Activated naive CD4-positive, alpha-beta T cell treated with anti-CD3 and anti-CD28 coated beads, Interleukin-2, amount 50 U/mL, for 72 hours (primary cell): Measurements from ENCODE around the gene TPBG. TPM values are rescaled to one million over a fixed set of nuclear protein-coding genes. Genes with fewer than 3 reads are reported as not detected.

Experiments
- ATAC-seq, 2 donors: fragments of 150-1000 bp; cut with Tn5 transposase; 2 replicates each; pipeline ENCODE4 v1.10.0; 2021; ENCODE audit warnings: mild to moderate bottlenecking in 2 of 2, moderate library complexity in 2 of 2
- DNase-seq, 2 donors: peaks; one replicate each; pipeline ENCODE4 v3.0.0; 2021 to 2022; ENCODE audit warnings: low spot score in 2 of 2
- H3K27ac Mint-ChIP-seq, 2 donors: one replicate each; pipeline ENCODE4 v1.8.0; 2022; ENCODE audit warnings: mild to moderate bottlenecking in 2 of 2, mixed read lengths in 2 of 2
- H3K36me3 Mint-ChIP-seq, 2 donors: one replicate each; pipeline ENCODE4 v1.8.0; 2022; ENCODE audit warnings: mixed read lengths in 2 of 2
- H3K9me3 Mint-ChIP-seq, 2 donors: one replicate each; pipeline ENCODE4 v1.8.0; 2022; ENCODE audit warnings: mixed read lengths in 2 of 2
- total RNA-seq, 2 donors: library from RNA; stranded (reverse); gene quantifications; one replicate each; pipeline ENCODE4 v1.2.3, GENCODE V29; 2022

TPBG gene, protein sequence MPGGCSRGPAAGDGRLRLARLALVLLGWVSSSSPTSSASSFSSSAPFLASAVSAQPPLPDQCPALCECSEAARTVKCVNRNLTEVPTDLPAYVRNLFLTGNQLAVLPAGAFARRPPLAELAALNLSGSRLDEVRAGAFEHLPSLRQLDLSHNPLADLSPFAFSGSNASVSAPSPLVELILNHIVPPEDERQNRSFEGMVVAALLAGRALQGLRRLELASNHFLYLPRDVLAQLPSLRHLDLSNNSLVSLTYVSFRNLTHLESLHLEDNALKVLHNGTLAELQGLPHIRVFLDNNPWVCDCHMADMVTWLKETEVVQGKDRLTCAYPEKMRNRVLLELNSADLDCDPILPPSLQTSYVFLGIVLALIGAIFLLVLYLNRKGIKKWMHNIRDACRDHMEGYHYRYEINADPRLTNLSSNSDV
- total RNA-seq: under 1 TPM; 0.10 to 0.14 TPM

DNA sequence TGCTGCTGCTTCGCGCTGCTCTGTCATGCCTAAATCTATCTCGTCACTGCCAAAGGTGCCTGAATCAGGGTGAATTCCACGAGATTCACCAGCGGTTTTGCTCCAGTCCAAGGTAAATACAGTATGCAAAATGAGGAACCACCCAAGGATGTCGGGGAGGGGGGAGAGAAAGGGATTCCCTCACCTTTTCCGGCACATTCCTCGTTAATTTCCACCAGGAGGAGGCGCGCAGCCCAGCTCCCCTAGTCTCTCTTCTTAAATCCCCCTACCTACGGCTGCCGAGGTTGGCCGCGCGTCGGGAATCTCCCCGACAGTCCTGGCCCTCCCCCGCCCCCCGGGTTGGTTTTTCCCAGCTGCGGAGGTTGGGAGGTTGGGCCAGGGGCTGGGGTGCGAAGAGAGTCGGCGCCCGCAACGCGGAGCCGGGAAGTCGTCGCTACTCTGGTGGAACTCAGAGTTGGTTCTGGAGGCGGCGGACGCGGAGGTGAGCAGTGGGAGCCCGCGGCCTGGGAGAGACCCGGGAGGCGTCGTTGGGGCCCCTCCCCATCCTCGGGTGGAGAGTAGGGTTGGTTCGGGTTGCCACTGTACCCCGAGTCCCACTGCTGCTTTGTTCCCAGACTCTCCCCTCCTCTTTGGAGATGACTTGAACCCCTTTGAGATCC is at the start of gene TPBG:
TSS of gene TPBG (plus strand) at position 390 of the 659 bp plus-strand sequence. CDS start 1,145 bp downstream, outside the sequence.
- ATAC-seq: peak; percentile 55 to 62

DNA sequence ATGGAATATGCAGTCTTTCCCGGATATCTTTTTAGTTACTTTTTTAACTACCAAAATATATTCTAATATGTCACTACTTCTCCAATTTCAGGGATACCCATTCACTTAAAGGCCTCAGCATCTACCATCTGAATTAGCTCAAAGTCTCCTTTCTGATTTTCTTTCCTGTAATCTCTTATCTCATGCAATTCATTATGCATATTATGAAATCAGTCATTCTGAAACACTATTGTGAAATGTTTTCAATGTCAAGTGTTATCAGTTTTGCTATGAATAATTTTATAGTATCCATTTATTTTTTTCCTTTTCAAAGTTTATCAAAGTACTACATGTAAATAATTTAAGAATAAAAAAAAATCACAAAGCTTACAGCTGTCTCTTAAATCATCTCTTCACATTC is 41.2 kb upstream of the TPBG start:
- DNase-seq: no peak
- ATAC-seq: no peak

More for the DNA sequence above, at the start of gene TPBG:
- no peaks in the 10 kb centered on the region for H3K9me3 Mint-ChIP-seq
- peaks cover 6 to 14% of the 10 kb centered on the region in 2 donors for H3K36me3 Mint-ChIP-seq
- no peak within 1 kb of the TSS for H3K27ac Mint-ChIP-seq
- DNase-seq: peak in 1 of 2 donors; percentile 6

DNA sequence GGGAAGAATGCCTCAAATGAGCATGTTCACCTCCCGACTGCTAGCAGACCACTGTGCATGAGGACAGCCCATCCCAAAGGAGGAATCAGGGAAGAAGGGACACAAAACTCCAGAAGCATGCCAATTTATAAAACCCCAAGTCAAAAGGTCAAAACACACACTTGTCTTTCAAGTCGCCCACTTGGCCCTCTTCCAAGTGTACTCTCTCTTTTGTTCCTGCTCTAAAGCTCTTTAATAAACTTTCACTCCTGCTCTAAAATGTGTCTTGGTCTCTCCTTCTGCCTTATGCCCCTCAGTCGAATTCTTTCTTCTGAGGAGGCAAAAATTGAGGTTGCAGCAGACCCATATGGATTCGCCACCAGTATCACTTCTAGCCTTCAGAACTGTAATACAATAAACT is 33.9 kb upstream of the TPBG start:
- DNase-seq (no peak), ATAC-seq (no peak)
- Mint-ChIP-seq H3K9me3 (peaks cover 0 to 3% of the 10 kb centered on the region in 2 donors), H3K27ac (no peak overlapping the region), H3K36me3 (no peaks in the 10 kb centered on the region)

More for the DNA sequence above, 41.2 kb upstream of the TPBG start:
- H3K36me3 Mint-ChIP-seq: no peaks in the 10 kb centered on the region
- no peak overlapping the region for H3K27ac Mint-ChIP-seq
- H3K9me3 Mint-ChIP-seq: peaks cover 0 to 6% of the 10 kb centered on the region in 2 donors

DNA sequence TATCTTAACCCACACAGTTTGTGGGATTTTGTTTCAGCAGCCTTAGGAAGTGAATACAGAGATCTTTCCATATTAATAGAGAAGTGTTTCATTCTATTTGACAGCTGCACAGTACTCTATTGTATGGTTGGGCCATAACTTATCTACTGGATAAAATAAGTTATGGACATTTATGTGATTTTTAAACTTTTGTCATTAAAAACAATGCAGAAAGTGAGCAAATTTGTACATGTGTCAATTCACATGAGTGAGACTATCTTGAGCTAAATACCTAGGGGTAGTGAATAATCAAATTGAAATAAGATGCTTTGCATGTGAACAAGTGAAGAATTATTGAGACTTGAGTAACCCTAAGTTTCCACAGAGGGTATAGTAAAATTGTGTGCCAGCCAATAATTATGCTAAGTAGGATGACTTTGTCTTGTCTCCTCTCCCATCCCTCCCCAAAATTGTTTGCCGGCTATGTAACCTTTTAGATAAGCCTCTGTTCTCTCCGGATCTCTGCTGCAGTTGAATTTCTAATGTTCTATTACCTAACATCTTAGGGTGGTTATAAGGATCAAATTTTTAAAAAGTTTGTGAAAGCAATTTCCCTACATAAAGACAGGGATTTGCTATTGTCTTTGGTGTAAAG is 33.3 kb upstream of the TPBG start:
- DNase-seq: no peak
- H3K36me3 Mint-ChIP-seq: no peaks in the 10 kb centered on the region
- H3K27ac Mint-ChIP-seq: no peak overlapping the region
- peaks cover 0 to 3% of the 10 kb centered on the region in 2 donors for H3K9me3 Mint-ChIP-seq
- ATAC-seq: no peak

DNA sequence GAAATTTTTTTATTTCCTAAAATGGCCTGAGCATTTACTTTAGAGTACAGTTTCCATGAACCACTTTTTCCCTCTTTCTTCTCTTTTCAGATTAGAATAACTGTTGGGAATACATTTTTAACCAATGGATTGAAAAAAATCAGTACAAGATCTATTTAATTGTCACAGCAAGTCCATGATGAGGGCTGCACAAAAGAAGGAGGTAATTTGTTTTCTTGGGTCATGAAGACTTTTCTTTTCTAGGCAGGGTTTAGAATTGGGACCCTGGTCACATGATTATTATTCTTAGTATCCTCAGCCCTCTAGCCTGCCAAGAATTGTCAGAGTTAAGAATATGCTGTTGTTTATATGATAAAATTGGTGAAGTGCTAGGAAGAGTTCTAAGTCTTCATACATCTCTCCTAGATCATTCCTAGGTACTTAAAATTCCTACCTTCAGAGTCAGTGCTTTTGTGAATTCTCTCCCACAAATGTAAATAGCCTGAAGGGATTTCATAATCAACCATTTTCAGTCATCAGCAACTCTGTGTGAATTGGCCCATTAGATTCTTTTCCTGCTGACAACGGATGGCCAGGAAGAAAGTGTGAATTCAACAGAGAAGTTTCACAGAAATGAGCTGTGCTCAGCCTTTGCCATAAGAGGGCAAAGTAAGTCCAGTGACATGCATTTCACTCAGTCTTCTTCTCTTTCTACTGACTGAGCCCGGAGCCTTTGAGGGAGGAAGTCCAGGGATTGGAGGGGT is 32.4 kb upstream of the TPBG start:
- DNase-seq: no peak
- Mint-ChIP-seq H3K9me3 (peaks cover 0 to 3% of the 10 kb centered on the region in 2 donors), H3K36me3 (no peaks in the 10 kb centered on the region), H3K27ac (no peak overlapping the region)
- no peak for ATAC-seq

DNA sequence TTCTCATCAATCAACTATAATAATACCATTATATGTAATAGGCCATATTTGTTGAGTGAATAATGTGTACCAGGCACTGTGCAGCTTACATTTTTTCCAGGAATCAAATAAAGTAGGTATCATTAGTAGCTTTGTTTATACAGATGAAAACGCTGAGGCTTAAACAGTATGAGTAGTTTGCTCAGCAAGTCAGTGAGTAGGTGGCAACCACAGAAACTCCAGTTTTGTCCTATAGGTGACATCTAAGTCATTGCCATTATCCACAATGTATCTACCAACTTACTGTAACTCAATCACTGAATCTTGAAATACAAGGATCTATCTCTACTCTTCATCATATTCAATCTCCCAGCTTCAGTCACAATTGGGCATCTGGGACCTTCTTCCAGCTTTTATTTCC is 29.8 kb upstream of the TPBG start:
- Mint-ChIP-seq H3K9me3 (no peaks in the 10 kb centered on the region), H3K36me3 (no peaks in the 10 kb centered on the region), H3K27ac (no peak overlapping the region)
- DNase-seq: no peak
- ATAC-seq: no peak

DNA sequence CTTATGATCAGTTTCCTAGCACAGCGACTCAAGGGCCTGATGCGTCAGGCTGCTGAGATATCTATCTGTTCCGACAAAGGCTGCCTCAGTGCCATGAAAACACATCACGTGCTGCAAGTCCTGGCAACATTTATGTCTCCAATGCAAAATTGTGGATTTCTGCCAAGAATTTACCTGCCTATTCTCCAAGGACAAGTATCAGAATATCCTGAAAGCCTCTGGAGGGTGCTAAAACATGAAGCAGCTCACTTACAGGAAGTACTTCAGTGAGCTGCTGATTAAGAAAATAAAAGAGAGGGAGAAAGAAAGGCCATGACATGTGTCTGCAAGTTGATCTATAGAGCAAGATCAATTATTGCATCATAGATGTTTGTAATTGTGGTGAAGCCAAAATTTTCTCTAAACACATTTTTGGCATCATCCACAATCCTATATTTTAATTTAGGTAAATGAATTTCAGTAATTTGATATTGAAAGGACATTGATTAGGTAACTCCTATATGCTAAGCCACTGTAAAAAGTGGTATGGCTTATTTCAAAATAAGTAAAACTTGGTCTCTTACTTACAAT is 25.8 kb upstream of the TPBG start:
- Mint-ChIP-seq H3K9me3 (peaks cover 4 to 11% of the 10 kb centered on the region in 2 donors), H3K27ac (no peak overlapping the region)
- no peak for ATAC-seq

DNA sequence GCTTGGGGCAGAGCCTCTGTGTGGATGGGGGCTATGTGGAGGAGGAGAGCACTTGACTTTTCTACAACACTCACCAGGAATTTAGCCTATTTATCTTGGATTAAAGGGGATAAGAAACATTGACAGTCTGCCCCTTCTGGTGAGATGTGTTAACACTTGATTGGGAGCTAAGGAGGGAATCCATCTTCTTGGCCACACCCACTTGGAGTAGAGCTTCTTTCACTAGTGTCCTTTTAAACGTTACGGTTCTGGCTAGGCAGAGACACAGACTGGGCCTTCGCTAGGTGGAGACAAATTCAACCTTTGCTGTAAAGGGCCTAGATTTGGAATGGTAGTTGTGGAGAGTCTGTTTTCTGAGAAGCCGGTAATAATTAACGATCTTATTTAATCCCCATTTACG is 15.5 kb upstream of the TPBG start:
- peaks cover 0 to 5% of the 10 kb centered on the region in 2 donors for H3K36me3 Mint-ChIP-seq
- ATAC-seq: no peak
- no peak for DNase-seq
- no peak overlapping the region for H3K27ac Mint-ChIP-seq
- H3K9me3 Mint-ChIP-seq: peaks cover 0 to 7% of the 10 kb centered on the region in 2 donors

More for the DNA sequence above, 25.8 kb upstream of the TPBG start:
- H3K36me3 Mint-ChIP-seq: peaks cover 0 to 11% of the 10 kb centered on the region in 2 donors
- no peak for DNase-seq

DNA sequence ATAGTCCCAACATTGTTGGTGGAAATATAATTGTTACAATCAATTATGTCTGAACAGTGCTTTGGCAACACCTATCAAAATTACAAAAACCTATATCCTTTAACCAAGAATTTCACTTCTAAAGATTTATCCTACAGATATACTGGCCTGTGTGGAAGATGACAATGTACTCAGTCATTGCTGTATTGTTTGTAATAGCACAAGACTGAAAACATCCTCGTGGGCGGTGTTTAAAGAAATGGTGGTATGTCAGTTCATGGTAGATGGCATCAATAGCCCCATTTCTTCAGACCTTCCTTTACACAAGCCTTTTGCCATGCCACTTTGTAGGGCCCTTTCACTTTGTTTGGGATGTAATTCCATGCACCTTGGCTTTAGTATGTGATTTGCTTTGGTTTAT is 9.8 kb upstream of the TPBG start:
- no peak for ATAC-seq
- Mint-ChIP-seq H3K36me3 (no peaks in the 10 kb centered on the region), H3K27ac (no peak overlapping the region), H3K9me3 (no peaks in the 10 kb centered on the region)
- no peak for DNase-seq

DNA sequence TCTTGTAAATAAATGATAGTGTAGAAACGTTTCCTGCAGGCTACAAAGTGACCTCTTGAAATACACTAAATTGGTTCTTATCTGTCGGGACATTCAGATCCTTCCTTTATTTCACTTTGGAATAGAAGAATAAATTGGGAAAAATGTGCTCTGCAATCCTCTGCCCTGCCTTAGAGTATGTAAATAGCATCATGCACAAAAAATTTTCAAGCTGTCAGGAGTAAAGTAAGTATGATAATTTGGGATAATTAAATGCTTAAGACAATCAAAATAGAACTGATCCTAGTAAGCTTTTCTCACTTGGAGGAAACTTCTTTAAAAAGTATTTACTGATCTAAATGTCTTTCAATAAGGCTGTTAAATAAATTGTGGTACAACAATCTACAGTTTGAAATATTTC is 3.1 kb upstream of the TPBG start:
- DNase-seq (no peak), ATAC-seq (no peak)
- Mint-ChIP-seq H3K27ac (no peak overlapping the region), H3K36me3 (peaks cover 3 to 8% of the 10 kb centered on the region in 2 donors), H3K9me3 (no peaks in the 10 kb centered on the region)

DNA sequence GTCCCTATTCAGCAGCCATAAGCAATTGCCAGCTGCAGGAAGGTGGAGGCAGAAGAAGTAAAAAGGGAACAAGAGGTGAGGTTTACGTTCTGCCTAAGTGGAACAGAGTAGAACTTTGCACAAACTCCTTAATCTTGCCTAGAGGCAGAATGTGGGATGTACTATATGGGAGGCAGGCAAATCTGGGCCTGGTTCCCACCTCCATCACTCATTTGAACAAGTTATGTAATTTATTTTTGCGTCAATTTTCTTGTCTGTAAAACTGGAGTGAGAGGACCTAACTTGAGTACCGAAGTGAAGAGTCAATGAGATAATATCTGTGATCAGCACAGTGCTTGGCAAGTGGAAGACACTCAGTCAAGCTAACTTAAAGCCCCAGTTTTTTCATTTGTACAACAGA is 2.0 kb upstream of the TPBG start:
- H3K9me3 Mint-ChIP-seq: no peaks in the 10 kb centered on the region
- ATAC-seq: no peak
- DNase-seq: no peak
- H3K27ac Mint-ChIP-seq: no peak overlapping the region
- H3K36me3 Mint-ChIP-seq: peaks cover 6 to 14% of the 10 kb centered on the region in 2 donors

DNA sequence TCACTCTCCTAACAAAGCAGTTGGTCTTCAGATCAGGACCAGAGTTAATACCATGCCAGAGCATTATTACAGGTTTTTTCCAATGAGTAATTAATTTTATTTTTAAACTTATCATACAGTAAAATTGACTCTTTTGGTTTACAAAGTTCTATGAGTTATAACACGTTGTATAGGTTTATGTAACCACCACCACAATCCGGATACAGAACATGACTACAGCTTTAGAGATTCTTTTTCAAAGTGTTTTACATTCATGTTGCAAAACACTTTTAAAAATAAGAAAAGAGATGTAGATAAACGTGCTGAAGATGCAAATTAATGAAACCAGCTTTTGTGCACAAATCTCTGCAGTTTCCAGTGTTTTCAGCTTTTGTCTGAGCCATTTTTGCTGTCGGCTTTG is 1.5 kb upstream of the TPBG start:
- peaks cover 6 to 14% of the 10 kb centered on the region in 2 donors for H3K36me3 Mint-ChIP-seq
- H3K27ac Mint-ChIP-seq: no peak overlapping the region
- DNase-seq (no peak), ATAC-seq (no peak)
- H3K9me3 Mint-ChIP-seq: no peaks in the 10 kb centered on the region

DNA sequence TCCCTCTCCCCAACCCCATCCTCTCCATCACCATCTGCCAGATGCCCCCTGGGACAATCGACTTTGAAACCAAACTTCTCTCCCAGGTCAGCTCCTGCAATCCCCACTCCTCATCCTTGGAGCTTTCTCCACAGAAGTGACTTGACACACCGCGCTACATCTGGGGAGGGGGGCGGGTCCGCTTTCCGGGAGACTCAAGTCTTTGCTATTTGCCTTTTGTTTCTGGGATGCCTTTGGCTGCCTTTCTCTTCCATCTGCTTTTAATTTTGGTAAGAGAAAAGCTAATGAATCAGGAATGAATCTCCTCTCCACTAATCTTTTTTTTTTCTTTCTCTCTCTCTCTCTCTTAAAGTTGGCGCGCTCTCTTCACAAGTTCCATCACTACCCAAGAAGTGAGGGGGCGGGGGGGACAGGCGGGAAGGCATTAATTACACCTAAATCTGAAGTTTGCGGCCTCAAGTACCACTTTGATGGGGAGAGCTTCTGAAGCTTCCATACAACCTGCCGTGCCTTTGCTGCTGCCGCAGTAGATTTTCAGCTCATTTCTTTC is 664 bp upstream of the TPBG start:
- DNase-seq: no peak
- no peak overlapping the region for H3K27ac Mint-ChIP-seq
- H3K9me3 Mint-ChIP-seq: no peaks in the 10 kb centered on the region
- peaks cover 6 to 14% of the 10 kb centered on the region in 2 donors for H3K36me3 Mint-ChIP-seq
- ATAC-seq: no peak

DNA sequence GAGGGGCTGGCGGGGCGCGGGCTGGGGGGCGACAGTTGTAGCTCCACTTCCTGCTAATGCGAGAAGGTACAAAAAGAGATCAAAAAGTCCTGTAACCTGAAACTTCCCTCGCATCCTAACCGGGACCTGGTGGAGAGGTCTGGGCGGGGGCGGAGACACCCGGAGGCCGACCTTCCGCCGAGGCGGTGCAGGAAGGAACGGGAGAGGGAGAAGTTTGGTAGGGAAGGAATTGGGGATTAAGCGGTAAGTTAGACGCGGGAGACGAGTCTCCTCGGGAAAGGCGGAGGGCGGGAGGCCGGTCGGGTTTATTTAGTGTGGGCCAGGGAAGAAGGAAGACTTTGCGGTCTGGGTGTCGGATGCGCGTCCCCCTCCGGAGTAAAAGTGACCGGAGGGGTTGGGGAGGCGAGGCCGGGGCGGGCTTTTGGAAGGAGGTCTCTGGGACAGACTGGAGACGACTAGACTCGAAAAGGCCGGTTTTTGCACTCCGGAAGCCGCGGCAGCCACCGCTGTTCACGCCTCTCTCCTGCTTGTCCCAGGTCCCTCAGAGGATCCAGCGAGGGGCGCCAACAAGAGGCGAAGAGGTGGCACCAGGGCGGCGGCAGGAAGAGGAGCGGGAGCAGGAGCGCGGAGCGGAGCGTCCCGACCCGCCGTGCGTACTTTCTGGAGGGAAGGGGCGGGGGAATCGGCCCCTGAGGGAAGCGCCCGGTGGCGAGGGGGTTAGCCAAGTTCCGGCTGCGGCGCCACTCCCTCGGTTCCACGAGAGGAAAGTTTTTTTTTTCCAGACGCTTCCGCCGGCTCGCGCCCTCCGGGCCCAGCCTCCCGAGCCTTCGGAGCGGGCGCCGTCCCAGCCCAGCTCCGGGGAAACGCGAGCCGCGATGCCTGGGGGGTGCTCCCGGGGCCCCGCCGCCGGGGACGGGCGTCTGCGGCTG is 734 bp downstream of the TPBG start:
- Mint-ChIP-seq H3K9me3 (no peaks in the 10 kb centered on the region), H3K36me3 (peaks cover 6 to 14% of the 10 kb centered on the region in 2 donors), H3K27ac (no peak overlapping the region)
- DNase-seq: peak in 1 of 2 donors; percentile 5
- ATAC-seq: peak; percentile 22 to 46
